Cardiac fibroblast (primary cell): ENCODE data around the gene ACBD7.

ENCODE experiments used
- DNase-seq, 2 donors: peaks; one replicate each; pipeline versions ENCODE4 v3.0.0 to v3.0.0-alpha.2; 2010; ENCODE audit warnings: low read depth in 2 of 2
- H3K4me3 ChIP-seq, 2 donors: replicated peaks in 1 of 2; 1 replicate in 1 of 2; 2 replicates in 1 of 2; pipeline ENCODE4 v1.5.1; 2011; ENCODE audit warnings: low read depth in 2 of 2, low read length in 2 of 2, mild to moderate bottlenecking in 2 of 2, moderate library complexity in 1 of 2
- TF ChIP-seq, protein P1 (sequence below): IDR thresholded peaks from one replicate; pipeline ENCODE4 v1.5.1; 2011; ENCODE audit warnings: low read depth, mild to moderate bottlenecking, low read length, inconsistent platforms

ACBD7 gene

DNA sequence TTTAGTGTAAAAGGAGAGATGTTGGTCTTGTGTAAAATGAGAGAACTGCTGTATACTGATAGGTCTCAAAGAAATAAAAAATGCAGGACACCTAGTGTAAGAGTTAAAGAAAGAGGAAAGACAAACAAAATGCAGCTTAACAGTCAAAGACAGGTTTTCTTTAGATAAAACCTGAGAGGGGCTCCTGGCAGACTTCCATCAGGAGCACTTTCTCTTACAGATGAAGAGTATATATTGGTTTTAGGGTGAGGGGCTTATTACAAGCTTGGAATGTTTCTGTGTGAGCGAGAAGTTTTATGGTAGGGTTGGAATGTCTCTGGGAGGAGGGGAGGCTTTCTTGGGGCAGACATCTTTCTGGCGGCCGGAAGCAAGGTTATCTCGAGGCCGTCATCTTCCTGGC lies 16.2 kb downstream of the ACBD7 start:
- TF ChIP-seq, protein P1, sequence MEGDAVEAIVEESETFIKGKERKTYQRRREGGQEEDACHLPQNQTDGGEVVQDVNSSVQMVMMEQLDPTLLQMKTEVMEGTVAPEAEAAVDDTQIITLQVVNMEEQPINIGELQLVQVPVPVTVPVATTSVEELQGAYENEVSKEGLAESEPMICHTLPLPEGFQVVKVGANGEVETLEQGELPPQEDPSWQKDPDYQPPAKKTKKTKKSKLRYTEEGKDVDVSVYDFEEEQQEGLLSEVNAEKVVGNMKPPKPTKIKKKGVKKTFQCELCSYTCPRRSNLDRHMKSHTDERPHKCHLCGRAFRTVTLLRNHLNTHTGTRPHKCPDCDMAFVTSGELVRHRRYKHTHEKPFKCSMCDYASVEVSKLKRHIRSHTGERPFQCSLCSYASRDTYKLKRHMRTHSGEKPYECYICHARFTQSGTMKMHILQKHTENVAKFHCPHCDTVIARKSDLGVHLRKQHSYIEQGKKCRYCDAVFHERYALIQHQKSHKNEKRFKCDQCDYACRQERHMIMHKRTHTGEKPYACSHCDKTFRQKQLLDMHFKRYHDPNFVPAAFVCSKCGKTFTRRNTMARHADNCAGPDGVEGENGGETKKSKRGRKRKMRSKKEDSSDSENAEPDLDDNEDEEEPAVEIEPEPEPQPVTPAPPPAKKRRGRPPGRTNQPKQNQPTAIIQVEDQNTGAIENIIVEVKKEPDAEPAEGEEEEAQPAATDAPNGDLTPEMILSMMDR = no peak
- no peak overlapping the region for H3K4me3 ChIP-seq
- DNase-seq = no peak

DNA sequence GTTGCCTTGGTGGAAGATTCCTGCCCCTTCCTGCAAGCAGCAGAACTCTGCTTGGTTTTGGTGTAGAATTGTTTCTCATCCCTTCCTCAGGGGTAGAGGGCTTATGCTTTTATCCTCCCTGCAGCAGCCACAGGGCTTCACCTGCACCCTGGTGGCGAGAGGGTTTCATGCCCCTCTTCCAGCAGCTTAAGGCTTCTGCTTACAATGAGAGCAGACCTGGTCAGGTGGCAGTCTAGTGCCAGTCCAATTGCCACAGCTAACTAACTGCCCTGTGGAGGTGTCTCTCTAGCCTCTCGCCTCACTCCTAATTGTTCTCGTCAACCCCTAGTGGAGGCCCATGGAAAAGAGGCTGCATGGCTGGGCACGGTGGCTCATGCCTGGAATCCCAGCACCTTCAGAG lies 19.3 kb downstream of the ACBD7 start:
- no peak for DNase-seq
- TF ChIP-seq, protein P1 = no peak
- H3K4me3 ChIP-seq = no peak overlapping the region

GRCh38 chr10:15068802-15069201 lies 19.8 kb downstream of the ACBD7 start:
- peak; percentile 69 to 86 for DNase-seq
- TF ChIP-seq, protein P1 = no peak
- H3K4me3 ChIP-seq = no peak overlapping the region

DNA sequence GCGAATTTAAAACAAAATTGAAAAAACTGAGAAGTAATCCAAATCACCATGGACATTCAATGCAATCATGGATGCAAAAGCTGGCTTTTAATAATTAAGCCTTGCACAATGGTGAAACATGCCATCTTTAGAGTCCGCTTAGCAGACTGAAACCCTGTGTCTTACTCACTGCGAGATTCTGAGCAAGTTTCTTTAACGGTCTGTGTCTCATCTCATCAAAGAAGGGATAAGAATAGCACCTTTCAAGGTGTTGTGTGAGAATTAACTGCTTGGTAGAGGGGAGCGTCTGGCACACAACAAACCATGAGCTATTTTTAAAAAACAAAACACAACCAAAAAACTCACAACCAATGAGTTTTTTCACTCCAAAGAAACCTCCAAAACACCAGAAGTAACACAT lies 21.4 kb downstream of the ACBD7 start:
- H3K4me3 ChIP-seq = no peak overlapping the region
- no peak for DNase-seq
- TF ChIP-seq, protein P1 = no peak

- H3K4me3 ChIP-seq = no peak overlapping the region
- no peak for DNase-seq
- TF ChIP-seq, protein P1 = no peak
These were observed 27.9 kb downstream of the ACBD7 start for GRCh38 chr10:15060638-15061037.

DNA sequence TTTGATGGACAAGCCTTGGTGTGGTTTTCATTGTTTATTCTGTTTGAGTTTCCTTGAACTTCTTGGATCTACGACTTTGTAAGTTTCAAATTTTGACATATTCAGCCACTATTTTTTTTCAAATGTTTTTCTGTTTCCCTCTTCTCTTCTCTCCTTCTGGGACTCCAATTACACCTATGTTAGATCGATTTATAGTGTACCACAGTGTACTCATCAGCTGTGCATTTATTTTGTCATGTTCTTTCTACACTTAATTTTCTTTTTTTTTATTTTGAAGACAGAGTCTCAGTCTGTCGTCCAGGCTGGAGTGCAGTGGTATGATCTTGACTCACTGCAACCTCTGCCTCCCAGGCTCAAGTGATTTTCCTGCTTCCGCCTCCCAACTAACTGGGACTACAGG lies 28.7 kb downstream of the ACBD7 start:
- no peak for DNase-seq
- TF ChIP-seq, protein P1 = no peak
- H3K4me3 ChIP-seq = no peak overlapping the region

DNA sequence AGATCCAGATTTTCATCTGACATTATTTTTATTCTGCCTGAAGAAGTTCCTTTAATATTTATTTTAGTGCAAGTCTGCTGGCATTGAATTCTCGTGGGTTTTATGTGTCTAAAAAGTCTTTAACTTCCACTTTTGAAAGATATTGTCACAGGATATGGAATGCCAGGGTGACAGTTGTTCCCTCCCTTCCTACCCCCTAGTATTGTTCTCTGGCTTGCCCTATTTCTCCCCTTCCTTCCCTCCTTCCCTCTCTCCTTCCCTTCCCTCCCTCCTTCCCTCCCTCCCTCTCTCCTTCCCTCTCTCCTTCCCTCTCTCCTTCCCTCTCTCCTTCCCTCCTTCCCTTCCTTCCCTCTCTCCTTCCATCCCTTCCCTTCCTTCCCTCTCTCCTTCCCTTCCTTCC lies 29.9 kb downstream of the ACBD7 start:
- TF ChIP-seq, protein P1 = no peak
- no peak for DNase-seq

More for the DNA sequence above, 29.9 kb downstream of the ACBD7 start:
- H3K4me3 ChIP-seq = no peak overlapping the region
